GM18508 (cell line): Measurements from ENCODE around the gene TSPAN15.

Experiments used
- ATAC-seq: cut with Tn5 transposase; IDR thresholded peaks from one replicate; pipeline ENCODE4 v1.9.1; 2021; ENCODE audit warnings: moderate number of reproducible peaks; ENCODE audit not compliant: insufficient read depth, unreplicated experiment

TSPAN15 gene

GRCh38 chr10:69451209-69451783, at the start of gene TSPAN15:
Gene TSPAN15 (plus strand): TSS chr10:69451465. CDS start chr10:69451595, 130 bp downstream.
- ATAC-seq, result no peak

DNA sequence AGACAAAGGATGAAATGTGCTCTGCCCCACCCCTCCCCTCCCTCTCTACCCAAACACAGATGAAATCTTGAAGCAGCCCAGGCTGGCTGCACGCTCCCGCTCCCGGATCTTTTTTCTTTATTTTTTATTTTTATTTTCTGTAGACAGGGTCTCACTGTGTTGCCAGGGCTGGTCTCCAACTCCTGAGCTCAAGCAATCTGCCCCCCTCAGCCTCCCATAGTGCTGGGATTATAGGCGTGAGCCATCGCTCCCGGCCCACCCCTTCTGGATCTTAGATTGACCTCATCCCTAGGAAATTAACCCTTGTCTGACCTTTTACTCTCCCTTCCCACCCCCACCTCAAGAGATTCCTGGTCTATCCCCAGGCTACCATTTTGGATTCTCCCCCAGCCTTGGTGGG, 48.9 kb upstream of the TSPAN15 start:
- no peak for ATAC-seq

- no peak for ATAC-seq
These were observed 48.2 kb upstream of the TSPAN15 start for GRCh38 chr10:69403066-69403465.

DNA sequence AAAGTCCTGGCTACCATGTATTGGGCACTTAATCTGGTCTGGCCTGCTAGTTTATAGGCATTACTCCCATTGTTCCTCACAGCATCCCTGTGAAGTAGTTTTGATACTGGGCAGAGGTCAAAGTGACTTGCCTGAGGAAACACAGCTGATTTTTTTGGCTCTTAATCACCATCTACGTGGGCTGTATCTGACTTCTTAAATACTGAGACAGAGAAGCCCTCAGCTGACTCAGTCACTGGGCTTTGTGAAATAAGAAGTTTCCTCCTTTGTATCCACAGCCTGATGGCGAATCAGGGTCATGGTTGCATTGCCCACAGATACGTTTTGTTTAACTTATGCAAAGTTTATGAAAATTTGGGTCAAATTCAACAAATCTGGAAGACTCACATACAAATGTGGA, 47.7 kb upstream of the TSPAN15 start:
- ATAC-seq, result no peak

- no peak for ATAC-seq
These were observed 46.5 kb upstream of the TSPAN15 start for GRCh38 chr10:69404786-69405185.

DNA sequence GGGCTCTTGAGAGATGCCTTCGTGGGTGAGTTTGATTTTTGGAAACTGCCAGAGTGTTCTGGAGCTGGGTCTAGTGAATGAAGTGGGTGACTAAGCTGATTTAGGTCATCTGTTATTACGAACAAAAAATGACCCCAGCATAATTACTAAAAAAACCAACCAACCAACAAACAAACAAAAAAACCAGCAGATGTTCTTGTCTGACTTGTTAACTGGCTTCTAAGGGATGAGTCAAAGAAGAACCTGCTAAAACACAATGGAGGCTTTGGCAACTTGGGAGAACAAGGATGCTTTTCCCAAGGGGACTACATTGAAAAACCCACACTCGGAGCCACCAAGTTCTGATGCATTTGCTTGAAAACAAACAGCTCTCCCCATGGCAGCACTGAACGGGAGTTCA, 46.0 kb upstream of the TSPAN15 start:
- ATAC-seq, result no peak

GRCh38 chr10:69406302-69406811, 44.9 kb upstream of the TSPAN15 start:
- ATAC-seq, result no peak

DNA sequence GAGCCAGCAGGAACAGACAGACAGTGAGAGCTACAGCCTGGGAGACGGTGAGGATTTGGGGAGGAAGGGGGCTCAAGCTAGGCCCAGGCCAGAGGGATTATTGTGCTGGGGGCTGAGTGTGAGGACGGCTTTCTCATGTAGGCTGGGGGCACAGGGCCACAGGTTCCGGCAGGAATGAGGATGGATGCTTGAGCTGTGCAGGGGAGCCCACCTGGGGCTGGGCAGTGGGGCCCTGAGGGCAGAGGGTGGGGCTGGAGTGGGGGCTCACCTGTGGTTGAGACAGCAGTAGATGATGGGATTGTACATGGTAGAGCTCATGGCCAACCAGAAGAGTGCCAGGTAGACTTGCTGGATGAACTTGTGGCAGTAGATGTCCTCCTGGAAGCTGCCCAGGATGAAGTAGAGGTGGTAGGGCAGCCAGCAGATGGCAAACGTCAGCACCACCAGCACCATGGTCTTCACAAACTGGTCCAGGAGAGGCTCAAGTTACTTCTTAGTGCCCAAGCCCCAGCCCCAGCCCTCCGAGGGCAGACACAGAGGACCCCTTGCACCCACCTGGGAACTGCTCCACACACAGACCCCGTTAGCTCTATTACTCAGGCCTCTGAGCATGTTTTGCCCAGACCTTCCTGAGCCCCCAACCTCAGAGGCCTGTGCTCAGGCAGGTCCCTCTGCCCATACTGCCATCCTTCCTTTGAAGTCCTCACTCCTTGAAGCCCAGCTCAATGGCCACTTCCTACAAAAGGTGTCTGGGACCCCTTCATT, 44.3 kb upstream of the TSPAN15 start:
- ATAC-seq, result no peak

DNA sequence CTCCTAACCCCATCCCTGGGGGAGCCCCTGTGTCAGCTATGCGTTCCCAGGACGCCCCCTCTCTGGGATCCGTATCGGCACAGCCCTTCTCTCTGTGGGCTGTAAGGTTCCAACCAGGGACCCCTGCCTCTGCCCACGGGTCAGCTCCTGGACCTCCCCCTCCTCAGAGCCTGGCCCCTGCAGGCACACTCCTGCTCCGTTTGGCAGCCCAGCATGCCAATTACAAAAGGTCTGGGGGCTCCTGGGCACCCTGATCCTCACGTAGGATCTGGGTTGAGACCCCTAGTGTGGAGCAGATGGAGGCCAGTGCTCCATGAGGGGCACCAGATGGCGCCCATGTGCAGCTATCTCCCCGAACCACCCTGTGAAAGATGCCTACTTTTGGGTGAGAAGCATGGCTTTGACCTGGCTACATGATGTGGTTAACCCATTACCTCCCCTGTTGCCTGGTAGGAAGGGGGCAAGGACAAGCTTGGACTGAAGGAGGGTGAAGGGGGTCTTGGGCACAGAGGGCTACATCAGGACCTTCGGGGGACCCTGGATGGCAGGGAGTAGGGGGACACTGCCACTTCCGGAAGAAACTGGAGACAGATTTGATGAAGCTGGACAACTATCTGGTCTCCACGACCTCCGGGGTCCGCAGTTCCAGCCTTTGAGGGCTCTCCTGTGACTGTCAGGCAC, 43.5 kb upstream of the TSPAN15 start:
- ATAC-seq, result no peak

GRCh38 chr10:69408318-69409175, 42.7 kb upstream of the TSPAN15 start:
- peak; percentile 65 for ATAC-seq

GRCh38 chr10:69409176-69409495, 42.1 kb upstream of the TSPAN15 start:
- ATAC-seq, result no peak

DNA sequence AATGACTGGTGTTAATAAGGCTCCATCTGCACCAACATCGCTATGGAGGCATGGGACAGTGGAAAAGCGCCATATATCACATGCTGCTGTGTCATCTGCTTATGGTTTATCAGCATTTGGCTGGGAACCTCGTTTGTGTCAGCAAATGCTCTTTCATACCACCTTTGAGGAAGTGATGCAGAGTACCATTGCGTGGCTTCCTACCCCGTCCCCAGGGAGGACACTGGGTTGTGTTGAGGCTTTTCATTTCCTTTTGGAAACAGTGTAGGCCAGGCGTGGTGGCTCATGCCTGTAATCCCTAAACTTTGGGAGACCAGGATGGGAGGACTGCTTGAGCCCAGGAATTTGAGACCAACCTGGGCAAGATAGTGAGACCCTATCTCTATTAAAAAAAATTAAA, 41.3 kb upstream of the TSPAN15 start:
- no peak for ATAC-seq

GRCh38 chr10:69410487-69410886, 40.8 kb upstream of the TSPAN15 start:
- no peak for ATAC-seq

DNA sequence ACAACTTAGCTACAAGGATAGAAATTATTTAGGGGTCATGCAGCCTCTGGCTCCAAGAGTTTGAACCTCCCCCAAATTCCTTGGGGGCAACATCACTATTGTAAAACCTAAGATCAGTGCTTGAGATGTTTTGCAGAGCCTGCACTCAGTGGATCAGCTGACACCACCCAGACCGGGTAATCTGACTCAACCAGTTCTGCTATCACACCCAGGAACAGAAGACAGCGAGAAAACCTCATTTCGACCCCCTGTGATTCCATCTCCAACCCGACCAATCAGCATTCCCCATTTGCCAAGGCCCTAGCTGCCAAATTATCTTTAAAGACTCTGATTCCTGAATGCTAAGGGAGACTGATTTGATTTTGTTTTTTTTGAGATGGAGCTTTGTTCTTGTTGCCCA, 39.8 kb upstream of the TSPAN15 start:
- no peak for ATAC-seq

DNA sequence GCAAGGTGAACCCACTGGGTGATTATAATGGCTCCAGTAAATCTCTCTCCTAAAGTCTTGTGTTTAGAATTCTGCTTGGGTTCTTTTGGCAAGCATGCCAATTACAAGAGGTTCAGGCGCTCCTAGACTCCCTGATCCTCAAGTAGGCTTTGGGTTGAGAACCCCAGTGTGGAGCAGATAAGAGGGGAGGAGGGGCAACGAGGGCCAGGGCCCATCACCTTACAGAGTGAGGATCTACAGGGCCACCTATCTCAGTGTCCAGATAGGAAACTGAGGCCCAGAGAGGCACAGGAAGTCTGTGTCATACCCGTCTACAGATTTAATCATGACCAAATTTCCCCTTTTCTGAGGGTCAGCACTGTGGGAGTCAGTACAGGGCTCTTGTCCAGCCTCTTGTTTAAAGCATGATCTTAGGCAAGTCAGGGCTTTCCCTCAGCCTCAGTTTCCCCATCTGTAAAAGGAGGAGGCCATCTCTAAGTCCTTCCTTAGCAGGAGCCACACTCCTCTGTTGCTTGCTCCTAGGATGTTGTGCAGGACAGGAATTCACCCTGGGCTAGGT, 39.0 kb upstream of the TSPAN15 start:
- ATAC-seq, result no peak

GRCh38 chr10:69413221-69413865, 37.9 kb upstream of the TSPAN15 start:
- no peak for ATAC-seq

DNA sequence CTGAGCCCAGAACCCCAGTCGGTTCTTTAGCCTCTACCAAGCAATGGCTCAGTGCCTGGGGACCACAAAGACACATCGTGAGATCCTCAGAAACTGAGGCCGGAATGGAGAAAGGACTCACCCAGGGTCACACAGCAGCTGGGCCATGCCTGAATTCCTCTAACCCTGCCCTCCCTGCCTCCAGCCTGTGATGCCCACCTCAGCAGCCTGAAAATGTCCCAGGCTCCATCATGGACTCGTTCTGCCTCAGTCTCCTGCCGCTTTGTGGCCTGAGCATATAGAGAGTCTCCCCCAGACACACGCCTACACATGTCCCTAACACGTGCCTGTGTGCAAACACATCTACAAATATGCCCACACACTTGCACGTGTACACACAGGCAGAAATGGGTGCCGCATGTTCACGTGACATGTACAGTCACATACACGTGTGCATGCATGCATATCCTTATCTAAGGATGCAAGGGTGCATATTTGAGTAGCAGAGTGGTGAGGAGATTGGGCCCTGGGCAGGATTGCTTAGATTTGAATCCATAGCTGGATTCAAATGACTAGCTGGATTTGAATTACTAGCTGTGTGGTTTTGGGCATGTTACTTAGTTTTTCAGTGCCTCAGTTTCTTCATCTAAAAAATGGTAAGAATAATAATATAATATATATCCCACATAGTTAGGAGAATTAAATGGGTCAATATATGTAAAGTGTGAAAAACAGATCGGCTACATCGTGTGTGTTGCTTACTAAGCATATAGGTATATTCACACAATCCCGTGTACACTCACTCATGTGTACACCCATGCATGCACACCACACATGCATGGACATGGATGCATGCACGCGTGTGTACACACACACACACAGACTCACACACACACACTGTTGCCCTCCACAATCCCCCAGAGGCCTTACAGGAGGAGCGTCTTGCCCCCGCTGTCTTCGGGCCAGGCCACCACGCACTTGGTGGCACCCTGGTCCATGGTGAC, 36.9 kb upstream of the TSPAN15 start:
- ATAC-seq, result no peak

DNA sequence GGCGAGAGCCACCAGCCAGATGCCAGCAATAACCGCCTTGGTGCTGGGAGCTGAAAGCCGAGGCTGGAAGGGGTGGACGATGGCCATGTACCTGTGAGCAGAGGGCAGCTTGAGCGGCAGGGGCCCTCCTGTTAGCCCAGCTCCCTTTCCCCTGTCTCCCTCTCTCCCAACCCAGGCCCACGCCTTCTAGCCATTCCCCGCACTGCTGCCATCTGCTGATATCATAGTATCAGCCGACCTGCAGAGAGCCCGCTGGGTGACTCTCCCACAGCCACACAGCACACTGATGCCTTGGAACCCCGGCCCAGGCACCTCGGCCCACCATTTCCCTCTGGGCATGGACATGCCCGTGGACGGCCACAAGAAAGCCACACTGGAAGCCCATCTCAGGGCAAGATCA, 36.2 kb upstream of the TSPAN15 start:
- ATAC-seq, result no peak

DNA sequence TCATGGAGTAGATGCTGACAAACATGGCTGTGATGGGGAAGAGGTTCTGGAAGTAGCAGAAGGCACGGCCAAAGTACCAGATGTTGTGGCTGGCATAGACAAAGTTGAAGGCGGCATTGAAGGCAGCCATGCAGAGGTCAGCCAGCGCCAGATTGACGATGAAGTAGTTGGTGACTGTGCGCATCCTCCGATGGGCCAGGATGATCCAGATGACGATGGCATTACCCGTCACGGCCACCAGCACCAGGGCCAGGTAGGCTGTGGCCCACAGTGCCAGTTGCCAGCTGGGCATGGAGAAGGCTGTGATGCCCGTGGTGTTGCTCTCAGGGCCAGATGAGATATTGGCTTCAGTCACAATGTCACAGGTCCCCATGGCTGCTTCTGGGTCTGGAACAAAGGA, 35.3 kb upstream of the TSPAN15 start:
- ATAC-seq, result no peak
